ENCODE data around the gene GPALPP1.
A peak's percentile ranks its signal among the peaks of the same experiment; 100 is the strongest.
"Not testable (repeated sequence)": the region's sequence is repeated elsewhere in the genome, so short reads cannot be mapped to it uniquely, and the experiment has no call there.

GPALPP1 gene

DNA sequence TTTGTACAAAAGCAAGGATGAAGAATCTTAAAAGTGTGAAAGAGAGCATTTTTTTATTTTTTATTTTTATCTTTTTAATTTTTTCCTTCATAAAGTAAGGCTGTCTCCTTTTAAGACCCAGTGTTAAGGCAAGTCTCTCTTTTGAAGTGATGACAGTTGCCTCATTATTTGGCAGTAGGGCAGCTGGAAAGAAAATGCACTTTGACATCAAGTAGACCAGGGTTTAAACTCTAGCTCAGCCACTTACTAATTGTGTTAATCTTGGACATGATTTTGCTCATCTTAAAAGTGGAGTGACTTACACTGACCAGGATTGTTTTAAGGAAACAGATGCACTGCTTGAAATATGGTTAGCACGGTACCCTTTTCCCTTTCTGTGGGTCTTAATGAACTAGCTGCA is 18.5 kb downstream of the GPALPP1 start:
- DNase-seq: no peak

DNA sequence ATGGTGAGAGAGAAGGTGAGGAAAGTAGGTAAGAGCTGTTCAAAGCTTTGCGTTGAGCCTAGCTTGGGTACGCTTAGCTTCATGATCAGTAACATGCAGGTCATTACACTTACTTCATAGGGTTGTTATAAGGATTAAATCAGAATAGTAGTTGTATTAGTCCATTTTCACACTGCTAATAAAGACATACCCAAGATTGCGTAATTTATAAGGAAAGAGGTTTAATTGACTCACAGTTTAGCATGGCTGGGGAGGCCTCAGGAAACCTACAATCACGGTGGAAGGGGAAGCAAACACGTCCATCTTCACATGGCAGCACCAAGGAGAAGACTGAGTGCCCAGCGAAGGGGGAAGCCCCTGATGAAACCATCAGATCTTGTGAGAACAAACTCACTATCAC is 21.9 kb downstream of the GPALPP1 start:
- no peak for DNase-seq

DNA sequence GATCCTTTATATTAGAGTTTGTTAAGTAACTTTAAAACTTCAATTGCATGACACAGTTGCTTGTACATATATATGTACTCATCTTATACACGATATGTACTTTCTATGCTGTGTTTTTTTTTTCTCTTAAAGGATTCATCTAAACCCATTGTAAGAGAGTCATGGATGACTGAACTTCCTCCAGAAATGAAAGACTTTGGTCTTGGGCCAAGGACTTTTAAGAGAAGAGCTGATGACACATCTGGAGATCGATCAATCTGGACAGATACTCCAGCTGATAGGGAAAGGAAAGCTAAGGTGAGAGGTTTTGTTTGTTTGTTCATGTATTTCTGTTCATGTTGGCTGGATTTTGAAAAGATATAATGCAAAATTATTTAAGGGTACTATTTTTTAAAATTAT is 26.0 kb downstream of the GPALPP1 start:
- no peak for DNase-seq

DNA sequence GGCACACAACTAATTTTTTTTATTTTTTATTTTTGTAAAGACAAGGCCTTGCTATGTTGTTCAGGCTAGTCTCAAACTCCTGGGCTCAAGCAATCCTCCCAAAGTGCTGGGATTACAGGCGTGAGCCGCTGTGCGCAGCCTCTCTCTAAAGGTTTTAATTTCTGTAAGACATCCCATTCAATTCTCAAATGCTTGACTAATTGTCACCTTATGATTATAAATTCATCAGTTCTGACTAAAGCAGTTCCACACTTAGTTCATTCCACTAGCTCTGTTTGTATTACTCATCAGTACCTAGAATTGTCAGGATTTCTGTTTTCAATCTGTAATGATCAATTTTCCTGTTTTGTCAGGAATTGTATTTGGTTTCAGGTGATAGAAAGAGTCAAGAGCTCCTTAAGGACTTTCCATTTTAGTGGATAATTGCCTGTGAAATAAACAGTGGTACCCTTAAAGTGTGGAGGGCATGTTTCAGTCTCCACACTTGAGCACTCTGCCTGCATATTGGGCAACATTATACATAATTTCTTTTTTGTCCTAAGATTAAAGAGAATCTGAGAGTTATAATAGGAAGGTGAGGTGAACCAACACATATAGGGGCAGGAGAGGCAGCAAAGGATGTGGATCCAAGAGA is 27.6 kb downstream of the GPALPP1 start:
- DNase-seq: no peak

DNA sequence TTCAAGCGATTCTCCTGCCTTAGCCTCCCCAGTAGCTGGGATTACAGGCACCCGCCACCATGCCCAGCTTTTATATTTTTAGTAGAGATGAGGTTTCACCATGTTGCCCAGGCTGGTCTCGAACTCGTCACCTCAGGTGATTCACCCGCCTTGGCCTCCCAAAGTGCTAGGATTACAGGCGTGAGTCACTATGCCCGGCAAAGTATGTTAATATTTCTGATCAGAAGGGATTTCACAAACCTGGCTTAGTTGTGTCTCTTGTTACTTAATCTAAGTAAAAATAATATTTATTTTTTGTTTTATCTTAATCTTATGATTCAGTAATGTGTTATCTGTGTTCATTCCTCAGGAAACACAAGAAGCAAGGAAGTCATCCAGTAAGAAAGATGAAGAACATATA is 30.6 kb downstream of the GPALPP1 start:
- not testable (repeated sequence) for DNase-seq

DNA sequence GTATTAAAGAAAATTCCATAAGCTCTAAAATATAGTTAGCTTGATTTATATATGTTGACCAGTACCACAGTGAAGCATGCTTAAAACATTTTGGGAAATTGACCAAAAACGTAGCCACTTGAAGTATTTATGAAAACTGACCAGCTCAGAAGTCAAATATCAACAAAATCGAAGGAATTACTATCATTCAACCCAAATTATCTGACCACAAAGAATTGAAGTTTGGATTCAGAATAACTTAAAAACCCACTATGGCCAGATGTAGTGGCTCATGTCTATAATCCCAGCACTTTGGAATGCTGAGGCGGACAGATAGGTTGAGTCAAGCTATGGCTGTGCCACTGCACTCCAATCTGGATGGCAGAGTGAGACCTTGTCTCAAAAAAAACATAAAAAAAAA is 31.9 kb downstream of the GPALPP1 start:
- DNase-seq: no peak

DNA sequence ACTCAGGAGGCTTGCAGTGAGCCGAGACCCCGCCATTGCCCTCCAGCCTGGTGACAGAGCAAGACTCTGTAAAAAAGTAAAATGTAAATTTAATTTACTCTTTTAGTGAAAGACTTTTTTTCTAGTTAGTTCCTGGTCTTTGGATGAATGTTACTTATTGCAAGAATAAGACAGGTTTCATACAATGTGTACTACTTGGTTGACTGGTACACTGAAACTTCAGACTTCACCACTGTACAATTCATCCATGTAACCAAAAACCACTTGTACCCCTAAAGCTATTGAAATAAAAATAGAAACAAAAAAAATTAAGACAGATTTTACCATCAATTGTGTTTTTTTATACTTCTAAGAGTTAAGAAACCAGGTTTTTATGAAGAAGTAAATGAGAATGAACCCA is 35.5 kb downstream of the GPALPP1 start:
- no peak for DNase-seq

DNA sequence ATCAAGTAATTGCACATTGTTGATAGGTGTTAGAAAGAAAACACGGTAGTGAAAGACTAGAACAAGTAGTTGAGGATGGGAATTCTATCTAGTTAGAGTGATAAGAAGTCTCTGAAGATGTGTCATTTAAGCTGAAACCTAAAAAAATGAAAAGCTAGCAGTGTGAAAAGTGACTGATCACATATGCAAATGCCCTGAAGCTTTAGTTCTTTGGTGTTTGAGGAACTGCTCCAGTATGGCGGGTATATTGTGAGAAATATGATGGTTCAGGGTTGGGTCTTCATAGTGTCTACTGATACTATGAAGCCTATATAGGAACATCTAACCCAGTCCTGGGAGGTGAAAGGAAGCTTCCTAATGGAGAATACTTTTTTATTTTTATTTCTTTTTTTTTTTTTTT is 45.0 kb downstream of the GPALPP1 start:
- no peak for DNase-seq

DNA sequence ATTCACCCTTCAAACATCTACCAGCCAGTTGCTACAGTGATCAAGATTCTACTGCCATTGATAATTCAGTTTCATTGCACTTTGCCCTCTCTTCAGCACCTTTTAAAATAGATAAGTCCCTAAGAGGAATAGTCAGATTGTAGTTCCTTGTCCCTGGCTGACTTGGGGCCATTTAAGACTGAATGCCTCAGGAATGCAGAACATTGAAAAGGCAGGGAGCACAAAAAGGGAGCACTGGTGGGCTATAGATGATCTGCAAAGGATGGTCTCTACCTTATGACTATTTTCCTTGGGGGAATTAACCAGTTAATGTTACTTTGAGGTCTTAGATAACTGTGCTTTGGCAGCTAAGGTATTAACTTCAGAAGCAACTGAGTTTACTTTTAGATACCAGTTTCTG is 46.9 kb downstream of the GPALPP1 start:
- no peak for DNase-seq

DNA sequence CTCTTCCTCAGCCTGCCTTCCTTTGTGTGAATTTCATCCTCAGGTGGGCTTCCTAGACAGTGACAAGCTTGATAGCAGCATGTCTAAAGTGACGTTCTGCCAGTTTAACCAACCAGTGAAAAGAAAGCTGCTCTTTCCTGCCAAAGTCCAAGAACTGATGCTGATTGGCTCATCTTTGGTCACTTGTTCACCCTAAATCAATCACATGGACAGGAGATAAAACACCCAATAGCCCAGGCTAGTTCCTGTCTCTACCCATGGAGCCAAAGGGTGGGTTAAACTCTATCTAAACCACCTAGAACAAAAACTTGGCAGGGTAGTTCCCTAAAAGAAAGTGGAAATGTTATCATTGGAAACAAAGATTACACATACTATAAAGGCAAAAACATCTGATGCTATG is 50.8 kb downstream of the GPALPP1 start:
- no peak for DNase-seq

DNA sequence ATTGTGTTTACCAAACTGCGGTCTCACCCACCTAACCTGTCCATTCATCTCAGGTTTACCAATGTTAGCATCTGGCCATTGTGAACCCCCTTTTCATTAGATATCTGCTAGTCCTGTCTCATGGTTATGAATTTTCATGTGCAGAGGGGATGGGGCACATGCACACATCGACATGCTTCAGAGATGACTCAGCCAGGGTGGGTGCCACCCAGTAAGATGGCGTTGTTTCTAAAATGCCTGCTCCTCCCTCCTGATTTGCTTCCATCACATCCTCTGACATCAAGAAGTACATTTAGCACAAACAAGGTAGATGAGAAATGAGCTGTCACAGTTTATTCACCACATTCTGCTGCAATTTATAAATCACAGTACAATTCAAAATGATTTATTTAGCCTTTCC is 51.3 kb downstream of the GPALPP1 start:
- DNase-seq: no peak

DNA sequence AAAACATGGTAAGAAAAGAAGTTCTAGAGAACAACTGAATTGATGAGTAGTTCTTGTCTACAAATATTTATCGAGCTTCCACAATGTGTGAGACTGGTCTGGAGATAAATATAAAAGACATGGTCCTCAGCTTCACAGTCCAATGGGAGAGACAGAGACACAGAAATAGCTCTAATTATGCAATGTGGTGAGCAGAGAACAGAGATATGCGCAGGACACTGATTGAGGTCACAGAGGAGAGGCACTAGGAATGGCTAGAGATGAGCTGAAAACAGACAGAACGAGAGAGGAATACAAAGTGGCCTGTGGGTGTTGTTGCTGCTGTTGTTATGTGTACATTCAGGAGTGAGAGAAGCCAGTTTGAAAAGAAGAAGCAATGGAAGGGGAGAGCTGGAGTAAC is 53.2 kb downstream of the GPALPP1 start:
- no peak for DNase-seq

DNA sequence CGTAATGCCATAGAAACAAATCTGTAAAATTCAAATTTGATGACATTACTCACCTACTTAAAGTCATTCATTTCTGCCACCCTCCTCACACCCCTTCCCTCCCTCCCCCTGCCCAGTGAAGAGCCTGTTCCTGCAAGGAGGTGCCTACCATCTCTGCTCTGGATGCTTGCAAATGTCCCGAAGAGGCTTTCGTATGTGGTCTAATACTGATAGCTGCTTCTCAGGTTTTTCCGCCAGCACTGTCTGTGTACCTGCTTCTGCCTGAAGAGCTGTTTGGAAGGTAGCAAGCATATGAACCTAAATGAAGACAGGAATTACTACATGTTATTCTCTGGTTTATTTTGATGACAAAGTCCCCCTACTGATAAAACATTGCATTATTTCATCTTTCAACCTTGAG is 57.1 kb downstream of the GPALPP1 start:
- DNase-seq: no peak

DNA sequence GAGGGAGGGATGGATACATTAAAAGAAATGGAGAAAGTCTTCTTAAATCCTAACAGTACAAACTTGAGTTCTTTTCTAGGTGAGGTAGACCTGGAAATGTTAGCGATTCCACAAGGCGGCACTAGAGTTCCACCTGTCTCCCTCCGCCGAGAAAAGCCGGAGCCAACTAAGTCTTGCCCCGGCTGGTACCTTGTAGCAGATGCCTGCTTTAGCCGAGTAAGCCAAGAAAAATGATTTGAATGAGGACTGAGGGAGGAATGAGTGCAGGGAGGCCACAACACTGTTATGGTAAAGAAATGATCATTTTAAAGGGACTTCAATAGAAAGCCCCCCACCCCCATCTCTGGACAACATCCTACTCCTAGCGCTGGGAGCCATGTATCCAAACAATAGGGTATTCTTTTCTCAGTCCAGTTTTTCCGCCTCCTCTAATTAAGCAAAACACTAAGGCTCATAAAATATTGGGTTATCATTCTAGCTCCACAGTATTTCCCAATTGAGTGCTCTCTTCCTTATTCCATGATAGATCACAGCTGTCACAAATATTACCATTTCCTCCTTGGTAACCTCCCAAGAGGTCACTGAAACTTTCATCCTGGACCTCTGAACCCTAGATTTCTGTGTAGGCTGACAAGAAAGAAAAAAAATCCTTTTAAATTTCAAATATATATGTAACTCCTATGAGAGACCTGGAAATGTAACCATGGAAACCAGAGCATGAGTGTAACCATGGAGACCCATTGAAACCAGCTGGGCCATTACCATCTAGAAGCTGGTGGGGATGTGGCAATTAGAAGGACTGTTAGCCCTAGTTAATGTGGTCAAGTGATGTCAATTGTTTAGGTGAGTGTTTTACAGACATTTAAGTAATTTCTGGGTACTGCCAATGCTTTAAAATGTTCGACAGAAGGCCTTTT is 58.3 kb downstream of the GPALPP1 start:
- peak; percentile 36 to 64 for DNase-seq

DNA sequence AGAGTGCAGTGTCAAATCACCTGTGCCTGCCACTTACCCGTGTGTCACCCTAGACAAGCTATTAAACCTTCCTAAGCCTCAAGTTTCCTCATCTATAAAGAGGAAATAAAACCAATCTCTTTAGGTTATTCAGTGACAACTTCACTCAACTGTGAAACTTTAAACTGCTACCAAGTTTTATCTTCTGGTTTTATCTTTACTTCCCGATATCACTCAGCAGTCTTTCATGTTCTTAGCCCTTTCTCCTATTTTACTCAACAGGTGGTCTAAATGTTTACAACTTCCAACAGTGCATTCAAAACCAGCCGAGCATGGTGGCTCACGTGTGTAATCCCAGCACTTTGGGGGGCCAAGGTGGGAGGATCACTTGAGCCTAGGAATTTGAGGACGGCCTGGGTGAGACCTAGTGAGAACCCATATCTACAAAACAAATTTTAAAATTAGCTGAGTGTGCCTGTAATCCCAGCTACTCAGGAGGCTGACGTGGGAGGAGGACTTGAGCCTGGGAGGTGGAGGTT is 59.6 kb downstream of the GPALPP1 start:
- DNase-seq: no peak

DNA sequence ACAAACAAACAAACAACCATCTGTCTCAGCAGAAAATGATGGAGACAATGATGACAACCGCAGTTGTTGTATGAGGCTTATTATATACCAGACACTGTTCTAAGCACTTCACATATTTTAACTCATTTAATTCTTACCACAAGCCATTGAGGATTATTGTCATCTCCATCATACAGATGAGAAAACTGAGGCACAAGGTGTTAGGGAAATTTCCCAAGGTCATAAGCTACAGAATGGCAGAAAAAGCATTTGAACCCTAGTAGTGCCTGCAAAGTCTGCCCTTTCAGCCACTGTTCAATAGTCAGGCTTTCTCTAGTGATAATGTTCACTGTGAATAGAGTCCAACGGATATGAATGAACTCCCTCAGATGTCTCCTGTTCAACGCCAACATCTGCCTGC is 60.1 kb downstream of the GPALPP1 start:
- DNase-seq: no peak

DNA sequence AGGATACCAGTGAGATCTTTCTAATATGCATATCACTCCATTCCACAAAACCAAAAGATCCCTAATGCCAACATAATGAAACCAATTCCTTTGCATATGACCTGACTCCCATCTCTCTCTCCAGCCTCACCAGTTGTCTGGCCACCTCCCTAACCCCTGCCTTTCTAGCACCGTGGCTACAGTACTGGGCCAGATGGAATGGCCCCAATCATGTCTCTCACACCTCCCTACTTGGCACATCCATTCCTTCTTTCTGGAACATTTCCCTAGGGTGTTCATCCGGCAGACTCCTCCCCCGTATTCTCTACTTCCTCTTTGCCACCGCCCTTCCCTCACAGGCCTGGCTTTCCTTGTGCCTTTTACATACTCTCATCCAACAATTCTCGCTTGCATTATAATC is 62.0 kb downstream of the GPALPP1 start:
- DNase-seq: no peak

DNA sequence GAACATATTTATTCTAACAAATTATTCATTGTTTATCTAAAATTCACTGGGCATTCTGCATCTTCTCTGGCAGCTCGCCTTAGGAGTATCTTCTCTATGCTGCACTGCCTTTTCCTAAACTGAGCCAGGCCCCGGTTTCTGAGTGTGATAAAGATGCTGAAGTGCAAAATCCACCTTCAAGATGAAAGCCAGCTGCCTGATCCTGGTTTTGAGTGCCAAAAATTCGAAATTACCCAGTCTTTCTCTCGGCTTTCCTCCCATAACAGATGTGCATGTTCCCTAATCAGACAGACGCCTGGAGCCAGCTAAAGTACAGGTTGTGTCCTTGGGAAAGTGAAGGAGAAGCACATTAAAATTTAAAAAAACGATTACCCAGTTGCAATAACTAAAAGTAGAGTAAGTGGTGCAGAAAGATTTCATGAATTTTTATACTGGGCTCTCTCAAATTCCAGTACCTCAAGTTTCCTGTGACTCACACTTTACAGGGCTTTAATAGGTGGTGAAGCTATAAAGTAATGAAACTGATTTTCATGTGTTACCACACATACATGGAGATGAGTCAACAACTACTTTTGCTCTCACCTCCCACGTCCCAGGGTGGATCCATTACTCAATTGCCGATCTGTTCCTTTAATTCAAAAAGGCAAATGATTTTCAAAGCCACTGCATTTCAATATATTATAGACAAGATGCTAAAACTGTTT is 66.0 kb downstream of the GPALPP1 start:
- no peak for DNase-seq

DNA sequence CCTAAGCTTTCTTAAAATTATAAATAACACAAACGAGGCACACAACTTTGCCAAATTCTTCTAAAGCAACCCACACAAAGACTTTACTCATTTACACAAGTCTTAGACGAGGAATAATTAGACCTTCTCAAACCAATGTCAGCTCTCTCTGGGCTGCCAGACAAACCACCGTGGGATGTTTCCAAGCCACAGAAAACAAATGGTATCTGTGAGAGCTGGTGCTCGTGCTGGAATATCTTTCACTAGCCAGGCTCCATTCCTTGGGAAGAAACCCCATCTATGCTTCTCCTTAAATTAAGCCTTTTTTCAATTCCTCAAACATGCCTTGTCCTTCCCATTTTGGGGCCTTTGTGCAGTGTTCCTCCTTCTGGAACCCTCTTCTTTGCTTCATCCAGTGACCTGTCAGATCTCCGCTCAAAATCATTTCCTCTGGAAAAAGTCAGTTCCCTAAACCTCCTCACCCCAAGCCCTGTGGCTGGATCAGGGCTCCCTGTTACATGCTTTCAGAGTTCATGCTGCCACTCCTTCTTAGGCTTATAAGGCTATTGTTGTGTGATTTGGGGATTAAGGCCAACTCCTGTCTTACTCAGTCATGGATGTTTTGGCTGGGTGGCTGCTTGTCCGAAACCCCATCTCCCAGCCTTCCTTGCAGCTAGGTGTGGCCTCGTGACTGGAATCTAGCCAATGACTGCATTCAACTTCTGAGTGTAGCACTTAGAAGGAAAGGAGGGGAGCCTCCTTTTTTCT is 66.7 kb downstream of the GPALPP1 start:
- DNase-seq: no peak

DNA sequence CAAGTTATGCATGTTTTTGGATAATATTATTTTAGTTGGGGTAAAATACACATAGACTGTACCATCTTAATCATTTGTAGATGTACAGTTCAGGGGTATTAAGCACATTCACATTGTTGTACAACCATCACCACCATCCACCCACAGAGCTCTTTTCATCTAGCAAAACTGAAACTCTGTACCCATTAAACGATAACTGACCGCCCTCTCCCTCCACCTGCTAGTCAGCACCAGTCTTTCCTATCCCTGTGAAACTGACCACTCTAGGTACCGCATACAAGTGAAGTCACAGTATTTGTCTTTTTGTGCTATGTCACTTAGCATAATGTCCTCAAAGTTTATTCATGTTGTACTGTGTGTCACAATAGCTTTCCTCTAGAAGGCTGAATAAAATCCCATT is 70.7 kb downstream of the GPALPP1 start:
- no peak for DNase-seq

DNA sequence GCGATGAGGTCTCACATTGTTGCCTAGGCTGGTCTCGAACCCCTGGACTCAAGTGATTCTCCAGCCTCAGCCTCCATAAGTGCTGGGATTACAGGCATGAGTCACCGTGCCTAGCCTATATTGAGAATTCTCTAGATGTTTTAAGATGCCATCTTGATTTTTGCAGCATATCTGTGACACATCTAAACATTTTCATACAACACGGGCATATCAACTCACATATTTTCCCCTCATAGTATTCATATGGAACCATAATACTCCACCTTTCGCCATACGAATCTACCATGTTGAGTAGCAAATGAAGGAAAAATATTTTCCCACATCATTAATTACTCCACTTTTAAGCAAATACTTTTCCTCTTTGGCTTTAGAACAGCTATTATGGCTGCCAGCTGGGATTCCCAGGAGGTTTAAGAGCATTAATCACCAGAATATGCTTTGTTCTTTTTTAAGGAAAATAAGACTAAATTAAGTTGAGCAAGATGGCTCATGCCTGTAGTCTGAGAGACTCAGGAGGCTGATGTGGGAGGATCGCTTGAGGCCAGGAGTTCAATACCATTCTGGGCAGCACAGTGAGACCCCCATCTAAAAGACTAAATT is 74.0 kb downstream of the GPALPP1 start:
- no peak for DNase-seq

DNA sequence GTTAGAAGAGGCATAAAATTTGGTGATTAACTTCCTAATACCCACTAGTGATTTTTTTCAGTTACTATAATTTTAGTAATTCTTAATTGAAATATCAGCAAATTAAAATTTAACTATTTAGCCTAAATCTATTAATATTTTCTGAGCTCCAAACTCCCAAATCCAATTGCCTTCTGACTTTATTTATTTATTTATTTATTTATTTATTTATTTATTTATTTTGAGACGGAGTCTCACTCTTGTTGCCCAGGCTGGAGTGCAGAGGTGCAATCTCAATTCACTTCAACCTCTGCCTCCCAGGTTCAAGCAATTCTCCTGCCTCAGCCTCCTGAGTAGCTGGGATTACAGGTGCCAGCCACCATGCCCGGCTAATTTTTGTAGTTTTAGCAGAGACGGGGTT is 74.6 kb downstream of the GPALPP1 start:
- DNase-seq: not testable (repeated sequence)

DNA sequence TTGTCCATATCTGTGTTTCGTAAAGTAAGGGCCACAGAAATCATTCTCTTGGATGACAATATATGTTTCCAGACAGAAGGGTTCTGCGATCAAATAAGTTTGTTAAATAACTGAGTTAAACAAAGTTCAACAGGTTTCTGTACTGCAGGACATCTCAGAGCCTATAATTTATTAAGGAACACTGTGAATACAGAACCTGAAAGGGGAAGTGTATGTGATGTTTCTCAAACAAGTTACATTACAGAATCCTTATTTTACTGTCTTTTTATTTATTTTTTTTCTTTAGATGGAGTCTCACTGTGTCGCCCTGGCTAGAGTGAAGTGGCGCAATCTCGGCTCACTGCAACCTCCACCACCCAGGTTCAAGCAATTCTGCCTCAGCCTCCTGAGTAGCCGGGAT is 75.6 kb downstream of the GPALPP1 start:
- DNase-seq: no peak
